Measurements from ENCODE around the gene DNAJC6.

DNAJC6 gene

DNA sequence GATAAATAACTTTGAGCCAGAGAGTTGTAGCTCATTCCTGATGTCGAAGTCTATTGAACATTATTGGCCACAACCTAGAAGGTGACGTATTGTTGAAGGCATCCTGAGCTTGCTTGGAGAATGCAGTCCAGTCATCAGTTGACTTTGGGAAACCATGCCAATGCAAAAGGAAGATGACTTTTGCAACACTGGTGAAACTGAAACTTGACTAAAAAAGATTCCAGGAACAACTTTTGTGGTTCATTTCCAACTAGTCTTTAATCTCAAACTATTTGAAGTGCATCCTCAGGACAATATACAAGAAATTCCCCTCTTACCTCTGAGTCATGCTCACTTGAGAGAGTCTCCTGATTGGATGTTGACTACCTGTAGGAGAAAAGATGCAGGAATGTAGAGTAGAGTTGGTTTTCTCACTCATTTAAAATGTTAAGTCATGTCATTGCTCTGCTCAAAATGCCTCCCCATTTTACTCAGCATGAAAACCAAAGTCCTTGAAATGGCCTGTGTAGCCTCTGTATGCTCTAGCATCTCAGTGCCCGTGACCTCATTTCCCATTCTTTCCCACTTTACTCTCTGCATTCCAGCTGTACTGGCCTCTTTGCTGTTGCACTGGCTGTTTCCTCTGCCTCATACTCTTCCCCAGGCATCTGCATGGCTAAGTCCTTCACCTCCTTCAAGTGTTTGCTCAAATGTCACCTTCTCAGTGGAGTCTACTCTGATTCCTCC lies 86.7 kb downstream of the DNAJC6 start:
- TF ChIP-seq Cebpa-rat (IDR thresholded peaks at IDR 0.05), result no peak
- no peaks in the 10 kb centered on the region for H3K27me3 ChIP-seq
- H3K4me1 ChIP-seq, result no peaks in the 10 kb centered on the region
- peaks cover 3% of the 10 kb centered on the region; the same call in 1 of the 2 replicates for H3K36me3 ChIP-seq
- H3K27ac ChIP-seq, result no peak overlapping the region
- H3K9me3 ChIP-seq, result no peaks in the 10 kb centered on the region
- no peak overlapping the region for H3K4me2 ChIP-seq
- H4K20me1 ChIP-seq, result no peaks in the 10 kb centered on the region
- no peak overlapping the region for H3K4me3 ChIP-seq
- no peak overlapping the region for H3K9ac ChIP-seq

DNA sequence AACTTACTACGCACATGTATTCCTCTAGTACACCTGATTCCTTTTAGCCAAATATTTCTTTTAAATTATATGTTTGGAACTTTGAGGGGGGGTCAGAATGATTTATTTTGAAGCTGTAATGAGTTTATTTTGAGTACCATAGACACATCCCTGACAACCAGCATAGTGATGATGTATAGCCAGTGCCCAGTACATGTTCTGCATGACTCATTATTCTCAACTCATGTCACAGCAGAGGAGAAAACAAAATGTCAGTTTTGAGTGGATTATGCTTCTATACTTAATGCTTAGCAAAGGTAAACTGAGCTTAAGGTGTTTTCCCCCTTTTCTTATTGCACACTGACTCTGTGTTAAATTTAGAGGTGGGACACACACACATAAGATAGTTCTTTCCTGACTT lies 88.7 kb downstream of the DNAJC6 start:
- H3K4me2 ChIP-seq, result no peak overlapping the region
- no peak for TF ChIP-seq Cebpa-rat (IDR thresholded peaks at IDR 0.05)
- no peak overlapping the region for H3K9ac ChIP-seq
- H3K4me3 ChIP-seq, result no peak overlapping the region
- H3K4me1 ChIP-seq, result no peaks in the 10 kb centered on the region
- H3K27ac ChIP-seq, result no peak overlapping the region
- H4K20me1 ChIP-seq, result no peaks in the 10 kb centered on the region
- no peaks in the 10 kb centered on the region for H3K36me3 ChIP-seq
- no peaks in the 10 kb centered on the region for H3K9me3 ChIP-seq
- no peaks in the 10 kb centered on the region for H3K27me3 ChIP-seq

DNA sequence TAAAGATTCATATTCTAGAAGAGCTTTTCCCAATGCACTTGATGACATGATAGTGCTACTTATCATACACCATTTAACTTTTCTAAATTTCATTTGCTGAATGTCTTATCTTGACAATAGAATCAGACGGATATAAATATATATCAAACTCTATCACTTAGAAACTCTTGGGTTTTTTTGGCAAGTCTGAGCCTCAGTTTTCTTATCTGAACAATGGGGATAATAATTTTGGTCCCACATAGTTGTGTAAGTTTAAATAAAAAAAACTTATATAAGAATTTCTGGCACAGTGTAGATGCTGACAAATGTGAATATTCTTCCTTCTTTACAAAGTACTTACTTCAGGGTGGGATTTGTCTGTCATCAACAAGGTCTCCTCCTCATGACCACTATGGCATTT lies 89.7 kb downstream of the DNAJC6 start:
- TF ChIP-seq Cebpa-rat (IDR thresholded peaks at IDR 0.05), result no peak

DNA sequence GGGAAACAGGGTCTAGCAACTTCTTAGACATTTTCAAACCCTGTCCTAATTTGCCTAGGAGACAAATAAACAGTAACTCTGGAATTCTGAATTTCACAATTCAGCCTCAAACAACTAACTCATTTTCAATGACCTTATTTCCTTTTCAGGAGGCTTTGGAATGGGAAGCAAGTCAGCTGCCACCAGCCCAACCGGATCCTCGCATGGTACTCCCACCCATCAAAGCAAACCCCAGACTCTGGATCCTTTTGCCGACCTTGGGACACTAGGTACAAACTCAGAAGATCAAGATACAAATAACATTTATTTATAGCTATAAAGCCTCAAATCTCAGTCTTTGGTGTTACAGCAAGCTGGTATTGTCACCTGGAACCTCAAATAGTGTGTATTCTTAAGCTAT lies 92.3 kb downstream of the DNAJC6 start:
- Histone ChIP-seq H4K20me1 (no peaks in the 10 kb centered on the region), H3K4me1 (no peaks in the 10 kb centered on the region), H3K36me3 (no peaks in the 10 kb centered on the region), H3K27me3 (no peaks in the 10 kb centered on the region), H3K4me2 (no peak overlapping the region), H3K27ac (no peak overlapping the region), H3K4me3 (no peak overlapping the region), H3K9ac (no peak overlapping the region), H3K9me3 (no peaks in the 10 kb centered on the region)
- no peak for TF ChIP-seq Cebpa-rat (IDR thresholded peaks at IDR 0.05)

More for the DNA sequence above, 89.7 kb downstream of the DNAJC6 start:
- H3K9me3 ChIP-seq, result no peaks in the 10 kb centered on the region
- H3K4me2 ChIP-seq, result no peak overlapping the region
- no peak overlapping the region for H3K27ac ChIP-seq
- H3K9ac ChIP-seq, result no peak overlapping the region
- H3K27me3 ChIP-seq, result no peaks in the 10 kb centered on the region
- H3K4me1 ChIP-seq, result no peaks in the 10 kb centered on the region
- no peaks in the 10 kb centered on the region for H4K20me1 ChIP-seq
- H3K36me3 ChIP-seq, result no peaks in the 10 kb centered on the region
- H3K4me3 ChIP-seq, result no peak overlapping the region

DNA sequence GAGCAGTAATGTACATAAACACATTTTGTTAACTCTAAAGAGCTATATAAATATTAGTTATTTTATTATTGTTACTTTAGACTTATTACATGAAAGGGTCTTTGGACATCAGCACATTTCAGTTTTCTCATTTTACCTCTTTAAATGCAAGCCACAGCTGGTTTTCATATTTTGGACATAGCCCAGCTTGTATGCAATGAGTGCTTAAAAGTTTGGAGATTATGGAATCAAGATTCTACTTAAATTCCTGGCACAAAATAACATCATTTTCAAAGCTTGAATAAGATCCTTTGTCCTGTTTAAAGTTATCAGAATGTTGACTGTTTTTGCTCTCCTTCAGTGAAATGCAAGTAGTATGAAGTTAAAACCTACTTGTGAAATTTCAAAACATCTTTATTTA lies 95.6 kb downstream of the DNAJC6 start:
- H3K4me2 ChIP-seq, result no peak overlapping the region
- TF ChIP-seq Cebpa-rat (IDR thresholded peaks at IDR 0.05), result no peak
- H3K4me1 ChIP-seq, result no peaks in the 10 kb centered on the region
- H4K20me1 ChIP-seq, result no peaks in the 10 kb centered on the region
- no peak overlapping the region for H3K4me3 ChIP-seq
- H3K27ac ChIP-seq, result no peak overlapping the region
- H3K36me3 ChIP-seq, result no peaks in the 10 kb centered on the region
- no peaks in the 10 kb centered on the region for H3K9me3 ChIP-seq
- H3K9ac ChIP-seq, result no peak overlapping the region
- no peaks in the 10 kb centered on the region for H3K27me3 ChIP-seq

DNA sequence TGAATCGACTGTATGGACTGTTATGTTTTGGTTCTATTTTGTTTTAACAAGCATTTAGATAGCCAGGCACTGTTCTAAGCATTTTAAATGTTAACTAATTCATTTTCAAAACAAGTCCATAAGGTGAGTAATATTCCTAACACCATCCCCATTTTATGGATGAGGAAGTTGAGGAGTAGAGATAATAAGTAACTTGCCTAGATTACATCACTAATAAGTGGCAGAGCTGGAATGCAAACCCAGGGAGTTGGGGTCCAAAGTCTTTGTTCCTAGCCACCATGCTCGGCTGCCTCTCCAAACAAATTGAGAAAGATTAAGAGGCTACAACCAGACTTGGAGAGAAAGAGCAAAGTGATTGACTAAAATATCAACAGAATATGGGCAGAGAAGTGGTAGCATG lies 98.5 kb downstream of the DNAJC6 start:
- H3K4me2 ChIP-seq, result no peak overlapping the region

DNA sequence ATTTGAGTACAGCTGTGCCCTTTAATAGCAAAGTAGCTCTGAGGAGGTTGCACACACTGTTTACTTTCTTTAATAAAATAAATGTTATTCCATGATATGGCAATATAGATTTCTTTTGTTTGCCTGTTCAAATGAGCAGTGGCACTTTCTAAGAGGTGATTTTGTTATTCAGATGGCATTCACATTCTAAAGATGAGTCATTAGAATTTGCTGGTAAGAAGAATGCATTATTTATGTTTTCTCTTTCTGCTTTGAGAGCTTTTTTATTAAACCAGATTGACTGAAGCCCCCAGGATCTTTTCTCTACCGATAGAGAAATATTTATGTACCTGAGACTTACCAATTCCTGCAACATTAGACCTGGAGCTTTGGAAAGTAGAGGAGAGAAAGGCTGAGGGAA lies 100.0 kb downstream of the DNAJC6 start:
- Histone ChIP-seq H3K27me3 (no peaks in the 10 kb centered on the region), H3K4me2 (no peak overlapping the region), H3K4me1 (no peaks in the 10 kb centered on the region), H3K9me3 (no peaks in the 10 kb centered on the region), H3K9ac (no peak overlapping the region), H3K4me3 (no peak overlapping the region), H3K27ac (no peak overlapping the region), H3K36me3 (no peaks in the 10 kb centered on the region), H4K20me1 (no peaks in the 10 kb centered on the region)
- TF ChIP-seq Cebpa-rat (IDR thresholded peaks at IDR 0.05), result no peak

More for the DNA sequence above, 98.5 kb downstream of the DNAJC6 start:
- Histone ChIP-seq H3K27ac (no peak overlapping the region), H3K9ac (no peak overlapping the region), H4K20me1 (no peaks in the 10 kb centered on the region), H3K9me3 (no peaks in the 10 kb centered on the region), H3K36me3 (no peaks in the 10 kb centered on the region), H3K27me3 (no peaks in the 10 kb centered on the region), H3K4me3 (no peak overlapping the region), H3K4me1 (no peaks in the 10 kb centered on the region)
- no peak for TF ChIP-seq Cebpa-rat (IDR thresholded peaks at IDR 0.05)

DNA sequence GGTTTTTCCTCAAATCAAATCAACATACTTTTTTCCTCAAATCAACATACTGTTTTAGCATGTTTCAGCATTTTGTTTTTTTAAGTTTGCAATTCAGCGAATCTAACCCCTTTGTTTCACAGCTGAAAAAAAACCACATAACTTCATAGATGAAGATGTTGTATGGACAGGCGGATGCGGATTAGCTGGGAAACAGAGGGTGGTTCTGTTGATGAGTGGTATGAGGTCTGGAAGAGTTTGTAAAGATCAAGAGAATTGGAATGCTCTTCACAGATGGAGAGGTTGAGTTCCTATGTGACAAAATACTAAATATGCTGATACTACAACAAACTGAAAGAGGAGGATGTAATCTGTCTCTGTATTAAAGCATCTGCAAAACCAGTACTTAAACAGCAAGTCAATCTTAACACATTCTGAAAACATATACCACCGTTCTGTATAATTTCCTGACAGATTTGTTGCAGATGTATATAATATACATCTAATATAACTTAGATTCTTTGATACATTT lies 100.5 kb downstream of the DNAJC6 start:
- no peak for TF ChIP-seq Cebpa-rat (IDR thresholded peaks at IDR 0.05)
- no peak overlapping the region for H3K9ac ChIP-seq
- H3K27me3 ChIP-seq, result no peaks in the 10 kb centered on the region
- no peak overlapping the region for H3K27ac ChIP-seq
- H3K9me3 ChIP-seq, result no peaks in the 10 kb centered on the region
- no peaks in the 10 kb centered on the region for H3K4me1 ChIP-seq
- no peak overlapping the region for H3K4me3 ChIP-seq
- H3K4me2 ChIP-seq, result no peak overlapping the region
- H3K36me3 ChIP-seq, result no peaks in the 10 kb centered on the region
- H4K20me1 ChIP-seq, result no peaks in the 10 kb centered on the region

DNA sequence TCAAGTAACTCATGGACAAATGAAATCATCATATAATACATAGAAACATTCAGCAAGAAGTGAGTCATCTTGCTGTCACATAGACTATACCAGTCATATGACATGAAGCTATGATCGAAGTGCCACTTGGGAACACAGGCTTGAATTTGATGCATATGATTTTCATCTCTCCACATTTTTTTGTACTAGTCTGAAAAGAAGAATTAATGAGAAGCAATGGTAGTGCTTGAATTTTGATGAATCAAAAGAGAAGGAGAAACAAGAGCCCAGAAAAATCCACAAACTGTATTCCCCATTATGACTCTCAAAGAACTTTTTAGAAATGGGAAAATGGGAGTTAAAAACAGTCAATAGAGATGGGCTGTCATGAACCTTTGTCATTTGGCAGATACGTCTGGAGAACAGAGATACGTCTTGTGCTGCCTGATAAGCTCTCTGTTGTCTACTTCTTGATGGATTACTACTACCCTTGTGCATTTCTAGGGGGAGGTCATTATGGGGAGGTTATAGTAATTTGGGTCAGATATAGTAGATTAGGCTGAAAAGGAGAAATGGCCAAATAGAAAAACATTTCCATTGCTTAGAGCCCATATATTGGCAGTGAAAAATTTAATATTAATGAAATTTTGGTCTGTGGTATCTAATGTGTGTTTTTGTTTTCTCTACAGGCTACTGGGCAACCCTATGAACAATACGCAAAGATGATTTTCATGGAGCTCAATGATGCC lies 103.1 kb downstream of the DNAJC6 start:
- H3K4me2 ChIP-seq, result no peak overlapping the region

DNA sequence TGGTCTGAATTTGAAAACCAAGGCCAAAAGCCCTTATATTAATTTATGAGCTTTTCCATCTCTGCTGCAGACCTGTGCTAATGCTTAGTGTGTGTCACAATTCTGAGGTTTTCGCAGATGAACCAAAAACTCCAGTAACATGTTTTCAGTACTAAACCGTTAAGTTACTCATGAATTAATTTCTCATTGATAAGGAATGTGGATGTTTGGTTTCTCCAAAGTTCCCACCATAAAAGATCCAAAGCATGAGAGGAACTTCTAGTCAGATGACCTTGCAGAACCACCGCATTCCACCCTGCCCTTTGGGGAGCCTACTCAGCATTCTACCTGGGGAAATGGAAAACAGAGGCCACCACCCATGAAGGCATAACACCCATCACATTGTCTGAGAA lies 103.6 kb downstream of the DNAJC6 start:
- no peak overlapping the region for H3K4me2 ChIP-seq
- H4K20me1 ChIP-seq, result no peaks in the 10 kb centered on the region
- H3K9me3 ChIP-seq, result no peaks in the 10 kb centered on the region
- no peak for TF ChIP-seq Cebpa-rat (IDR thresholded peaks at IDR 0.05)
- no peaks in the 10 kb centered on the region for H3K27me3 ChIP-seq
- H3K27ac ChIP-seq, result no peak overlapping the region
- H3K9ac ChIP-seq, result no peak overlapping the region
- H3K4me3 ChIP-seq, result no peak overlapping the region
- H3K36me3 ChIP-seq, result no peaks in the 10 kb centered on the region
- H3K4me1 ChIP-seq, result no peaks in the 10 kb centered on the region

More for the DNA sequence above, 103.1 kb downstream of the DNAJC6 start:
- Histone ChIP-seq H3K9ac (no peak overlapping the region), H3K36me3 (no peaks in the 10 kb centered on the region), H3K9me3 (no peaks in the 10 kb centered on the region), H3K27ac (no peak overlapping the region), H3K27me3 (no peaks in the 10 kb centered on the region), H4K20me1 (no peaks in the 10 kb centered on the region), H3K4me1 (no peaks in the 10 kb centered on the region), H3K4me3 (no peak overlapping the region)
- TF ChIP-seq Cebpa-rat (IDR thresholded peaks at IDR 0.05), result no peak

Data from BLaER1 (cell line).